Vagina (tissue), 2 donors: ENCODE results near the gene TESMIN. TPM values are rescaled to one million over a fixed set of nuclear protein-coding genes. Genes with fewer than 3 reads are reported as not detected.

Source experiments
- DNase-seq, 2 donors: peaks; one replicate each; pipeline ENCODE4 v3.0.0-alpha.2; 2017; ENCODE audit errors: extremely low spot score in 2 of 2
- H3K27ac ChIP-seq: fragments of 200-600 bp; sonication (generic); one replicate; pipeline ENCODE4 v1.5.1; 2019
- H3K27me3 ChIP-seq: fragments of 200-600 bp; sonication (generic); one replicate; pipeline ENCODE4 v1.5.1; 2019
- H3K36me3 ChIP-seq, 2 donors: fragments of 200-600 bp; sonication (generic); one replicate each; pipeline ENCODE4 v1.5.1; 2017 to 2019
- H3K4me1 ChIP-seq: fragments of 200-600 bp; sonication (generic); one replicate; pipeline ENCODE4 v1.5.1; 2019
- H3K4me3 ChIP-seq, 2 donors: fragments of 200-600 bp; sonication (generic); 1 replicate in 1 of 2; 2 replicates in 1 of 2; pipeline ENCODE4 v1.5.1; 2016 to 2019
- H3K9me3 ChIP-seq: fragments of 200-600 bp; sonication (generic); one replicate; pipeline ENCODE4 v1.5.1; 2019
- CTCF ChIP-seq, 3 experiments: fragments of 450-650 bp in 2 of 3; fragments of 200-600 bp in 1 of 3; sonication (generic) in 1 of 3; IDR thresholded peaks; one replicate each; pipeline ENCODE4 v1.5.1; 2017 to 2019; ENCODE audit warnings: antibody characterized with exemption in 3 of 3, mild to moderate bottlenecking in 2 of 3, moderate library complexity in 2 of 3
- POLR2A ChIP-seq, 2 donors: fragments of 450-650 bp; IDR thresholded peaks; one replicate each; pipeline ENCODE4 v1.6.1; 2017; ENCODE audit warnings: antibody characterized with exemption in 2 of 2, mild to moderate bottlenecking in 2 of 2, moderate library complexity in 2 of 2
- POLR2AphosphoS5 ChIP-seq, 2 donors: sonication (generic); formaldehyde crosslinking; IDR thresholded peaks; one replicate each; pipeline ENCODE4 v1.9.0; 2017; ENCODE audit warnings: antibody characterized with exemption in 2 of 2, mild to moderate bottlenecking in 2 of 2, low read depth in 1 of 2; ENCODE audit not compliant: insufficient read depth in 1 of 2
- intact Hi-C: fragments of 100-400 bp; cut with DNase I; formaldehyde crosslinking; loops from one replicate; pipeline ENCODE4 v1.15.1; 2023
- total RNA-seq: library from RNA; depleted of rRNA; stranded (reverse); fragments of >200 nt; gene quantifications from one replicate; pipeline ENCODE4 v1.2.3, GENCODE V29; 2016

TESMIN gene
- total RNA-seq, 1 donor from 2014 or later, result 8.3 TPM

DNA sequence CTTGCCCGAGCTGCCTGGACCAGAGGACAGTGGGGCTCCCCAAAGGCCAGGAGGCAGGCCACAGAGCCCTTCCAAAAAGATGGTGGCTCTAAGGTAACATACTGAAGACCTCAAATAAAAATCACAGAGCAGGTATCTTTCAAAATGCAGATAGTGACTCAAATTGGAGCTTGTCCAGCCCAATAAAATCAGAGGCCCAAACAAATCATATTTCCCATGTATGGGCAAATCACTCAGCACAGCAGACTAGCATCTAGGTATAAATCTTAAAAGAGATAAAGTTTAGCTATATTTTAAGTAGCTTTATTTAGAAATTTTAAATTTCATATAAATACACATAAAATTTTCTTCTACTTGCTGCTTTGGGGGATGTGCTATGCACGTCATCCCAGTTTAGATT, 3.3 kb downstream of the TESMIN start:
- H3K9me3 ChIP-seq, result no peaks in the 10 kb centered on the region

GRCh38 chr11:68743539-68743938, 7.8 kb downstream of the TESMIN start:
- no peak overlapping the region for H3K4me3 ChIP-seq
- no peak for DNase-seq
- no peak for TF ChIP-seq POLR2A (IDR thresholded peaks at IDR 0.05)
- TF ChIP-seq POLR2AphosphoS5 (IDR thresholded peaks at IDR 0.05; ENCODE audit: insufficient read depth in 1 of 2, low read depth in 1 of 2), result no peak
- TF ChIP-seq CTCF (IDR thresholded peaks at IDR 0.05), result no peak
- H3K27me3 ChIP-seq, result no peaks in the 10 kb centered on the region
- intact Hi-C loops, result no loop called here
- H3K27ac ChIP-seq, result no peak overlapping the region
- H3K9me3 ChIP-seq, result no peaks in the 10 kb centered on the region
- H3K4me1 ChIP-seq, result no peaks in the 10 kb centered on the region
- no peaks in the 10 kb centered on the region for H3K36me3 ChIP-seq

More for the DNA sequence above, 3.3 kb downstream of the TESMIN start:
- DNase-seq, result no peak
- H3K4me1 ChIP-seq, result peaks cover 12% of the 10 kb centered on the region
- intact Hi-C loops, result no loop called here
- H3K36me3 ChIP-seq, result no peaks in the 10 kb centered on the region
- H3K27me3 ChIP-seq, result no peaks in the 10 kb centered on the region
- H3K27ac ChIP-seq, result no peak overlapping the region
- no peak overlapping the region for H3K4me3 ChIP-seq
- TF ChIP-seq CTCF (IDR thresholded peaks at IDR 0.05), result no peak
- TF ChIP-seq POLR2AphosphoS5 (IDR thresholded peaks at IDR 0.05; ENCODE audit: insufficient read depth in 1 of 2, low read depth in 1 of 2), result no peak

- no peaks in the 10 kb centered on the region for H3K27me3 ChIP-seq
- intact Hi-C loops, result no loop called here
- TF ChIP-seq POLR2A (IDR thresholded peaks at IDR 0.05) (no peak), CTCF (IDR thresholded peaks at IDR 0.05) (no peak), POLR2AphosphoS5 (IDR thresholded peaks at IDR 0.05; ENCODE audit: insufficient read depth in 1 of 2, low read depth in 1 of 2) (no peak)
Observed at GRCh38 chr11:68741463-68741862, 9.9 kb downstream of the TESMIN start.

DNA sequence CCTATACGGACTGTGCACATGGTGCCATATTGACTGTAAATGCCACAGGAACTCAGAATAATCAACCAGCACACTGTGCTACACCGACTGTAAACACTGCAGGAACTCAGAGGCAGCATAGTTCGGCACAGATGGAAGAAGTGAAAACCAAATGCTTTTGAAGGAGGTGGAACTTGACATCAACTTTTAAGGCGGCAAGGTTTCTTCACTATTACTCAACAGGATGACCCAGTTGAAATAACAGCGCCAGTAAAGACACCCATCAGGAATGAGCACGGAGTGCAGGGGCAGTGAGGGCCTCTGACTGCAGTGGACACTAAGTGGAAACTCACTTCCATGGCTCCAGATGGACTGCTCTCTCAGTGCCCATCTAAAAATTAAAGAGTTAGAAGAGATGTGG, 15.7 kb downstream of the TESMIN start:
- no peaks in the 10 kb centered on the region for H3K9me3 ChIP-seq
- no peak for DNase-seq
- TF ChIP-seq POLR2A (IDR thresholded peaks at IDR 0.05), result no peak
- no peak overlapping the region for H3K4me3 ChIP-seq
- no peaks in the 10 kb centered on the region for H3K27me3 ChIP-seq
- H3K36me3 ChIP-seq, result no peaks in the 10 kb centered on the region
- intact Hi-C loops, result no loop called here
- H3K27ac ChIP-seq, result no peak overlapping the region
- H3K4me1 ChIP-seq, result no peaks in the 10 kb centered on the region

More at GRCh38 chr11:68741463-68741862, 9.9 kb downstream of the TESMIN start:
- Histone ChIP-seq H3K27ac (no peak overlapping the region), H3K4me1 (no peaks in the 10 kb centered on the region), H3K4me3 (no peak overlapping the region), H3K36me3 (no peaks in the 10 kb centered on the region), H3K9me3 (no peaks in the 10 kb centered on the region)
- DNase-seq, result no peak

- H3K4me1 ChIP-seq, result no peaks in the 10 kb centered on the region
- TF ChIP-seq CTCF (IDR thresholded peaks at IDR 0.05) (no peak), POLR2AphosphoS5 (IDR thresholded peaks at IDR 0.05; ENCODE audit: insufficient read depth in 1 of 2, low read depth in 1 of 2) (no peak), POLR2A (IDR thresholded peaks at IDR 0.05) (no peak)
- intact Hi-C loops, result no loop called here
- no peak overlapping the region for H3K27ac ChIP-seq
- DNase-seq, result no peak
- H3K9me3 ChIP-seq, result no peaks in the 10 kb centered on the region
- H3K4me3 ChIP-seq, result no peak overlapping the region
- H3K36me3 ChIP-seq, result no peaks in the 10 kb centered on the region
- no peaks in the 10 kb centered on the region for H3K27me3 ChIP-seq
Observed at GRCh38 chr11:68735125-68735524, 16.2 kb downstream of the TESMIN start.

- no peak for DNase-seq
- H3K27me3 ChIP-seq, result no peaks in the 10 kb centered on the region
- H3K9me3 ChIP-seq, result no peaks in the 10 kb centered on the region
- no peak overlapping the region for H3K27ac ChIP-seq
- intact Hi-C loops, result no loop called here
- H3K4me3 ChIP-seq, result no peak overlapping the region
- TF ChIP-seq POLR2A (IDR thresholded peaks at IDR 0.05) (no peak), CTCF (IDR thresholded peaks at IDR 0.05) (no peak), POLR2AphosphoS5 (IDR thresholded peaks at IDR 0.05; ENCODE audit: insufficient read depth in 1 of 2, low read depth in 1 of 2) (no peak)
- no peaks in the 10 kb centered on the region for H3K4me1 ChIP-seq
- no peaks in the 10 kb centered on the region for H3K36me3 ChIP-seq
Observed at GRCh38 chr11:68734111-68734510, 17.2 kb downstream of the TESMIN start.
